ENCODE results near the gene CNTNAP2.

Gene CNTNAP2

DNA sequence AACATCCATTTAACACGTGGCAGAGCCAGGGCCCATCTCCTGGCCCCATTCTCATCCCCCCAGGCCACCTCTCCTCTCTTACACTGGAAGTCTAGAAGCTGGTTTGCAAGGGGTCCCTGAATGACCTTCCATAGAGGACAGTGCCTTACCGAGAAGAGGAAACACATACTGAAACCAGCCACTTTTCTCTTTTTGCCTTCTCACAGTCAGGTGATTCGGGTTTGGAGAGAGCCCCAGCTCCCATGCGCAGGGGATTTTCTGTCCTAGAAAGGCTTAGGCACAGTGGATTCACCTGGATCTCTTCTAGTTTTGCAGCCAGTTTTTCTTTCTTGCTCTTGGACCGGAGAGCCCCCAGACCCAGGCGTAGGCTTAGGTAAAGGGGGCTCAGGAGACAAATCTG is 2139.8 kb downstream of the CNTNAP2 start:
- Histone ChIP-seq H3K9me3 (ENCODE audit: control insufficient read depth in 2 of 2, low read length in 2 of 2) (peaks cover 0 to 3% of the 10 kb centered on the region in 2 donors), H3K4me3 (ENCODE audit: low read length in 2 of 2) (no peak overlapping the region), H3K9ac (ENCODE audit: low read depth in 1 of 2, low read length in 2 of 2) (no peak overlapping the region), H3K36me3 (ENCODE audit: control insufficient read depth in 2 of 2, insufficient read depth in 2 of 2, low read length in 2 of 2) (no peaks in the 10 kb centered on the region), H3K4me1 (ENCODE audit: control insufficient read depth in 2 of 2, insufficient read depth in 2 of 2, low read length in 2 of 2) (no peaks in the 10 kb centered on the region), H3K27me3 (ENCODE audit: control insufficient read depth in 2 of 2, insufficient read depth in 2 of 2, low read length in 2 of 2) (no peaks in the 10 kb centered on the region), H3K27ac (ENCODE audit: low read depth in 2 of 2, low read length in 2 of 2) (no peak overlapping the region)

DNA sequence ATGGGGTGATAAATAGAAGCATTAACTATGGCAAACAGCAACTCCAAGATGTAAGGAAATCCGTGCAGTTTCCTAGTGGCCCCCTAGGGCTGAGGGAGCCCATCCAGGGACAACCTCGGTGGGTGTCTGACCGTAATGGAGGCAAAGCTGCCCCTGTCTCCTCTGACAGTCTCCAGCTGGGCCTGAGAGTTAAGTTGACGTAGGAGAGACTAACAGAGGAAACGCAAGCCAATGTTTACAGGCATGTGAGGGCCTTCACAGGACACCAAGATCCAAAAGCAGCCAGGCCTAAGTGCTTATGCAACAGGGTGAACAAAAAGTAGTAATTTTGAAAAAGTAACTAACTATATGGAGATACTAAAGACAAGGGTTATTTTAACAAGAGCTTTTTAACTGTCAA is 2144.0 kb downstream of the CNTNAP2 start:
- Histone ChIP-seq H3K9ac (ENCODE audit: low read depth in 1 of 2, low read length in 2 of 2) (no peak overlapping the region), H3K36me3 (ENCODE audit: control insufficient read depth in 2 of 2, insufficient read depth in 2 of 2, low read length in 2 of 2) (no peaks in the 10 kb centered on the region), H3K4me1 (ENCODE audit: control insufficient read depth in 2 of 2, insufficient read depth in 2 of 2, low read length in 2 of 2) (peaks cover 0 to 4% of the 10 kb centered on the region in 2 donors), H3K4me3 (ENCODE audit: low read length in 2 of 2) (no peak overlapping the region), H3K9me3 (ENCODE audit: control insufficient read depth in 2 of 2, low read length in 2 of 2) (no peaks in the 10 kb centered on the region), H3K27me3 (ENCODE audit: control insufficient read depth in 2 of 2, insufficient read depth in 2 of 2, low read length in 2 of 2) (no peaks in the 10 kb centered on the region), H3K27ac (ENCODE audit: low read depth in 2 of 2, low read length in 2 of 2) (no peak overlapping the region)

- H3K27ac ChIP-seq (ENCODE audit: low read depth in 2 of 2, low read length in 2 of 2), result no peak overlapping the region
Observed at GRCh38 chr7:148261523-148261922, 2144.9 kb downstream of the CNTNAP2 start.

DNA sequence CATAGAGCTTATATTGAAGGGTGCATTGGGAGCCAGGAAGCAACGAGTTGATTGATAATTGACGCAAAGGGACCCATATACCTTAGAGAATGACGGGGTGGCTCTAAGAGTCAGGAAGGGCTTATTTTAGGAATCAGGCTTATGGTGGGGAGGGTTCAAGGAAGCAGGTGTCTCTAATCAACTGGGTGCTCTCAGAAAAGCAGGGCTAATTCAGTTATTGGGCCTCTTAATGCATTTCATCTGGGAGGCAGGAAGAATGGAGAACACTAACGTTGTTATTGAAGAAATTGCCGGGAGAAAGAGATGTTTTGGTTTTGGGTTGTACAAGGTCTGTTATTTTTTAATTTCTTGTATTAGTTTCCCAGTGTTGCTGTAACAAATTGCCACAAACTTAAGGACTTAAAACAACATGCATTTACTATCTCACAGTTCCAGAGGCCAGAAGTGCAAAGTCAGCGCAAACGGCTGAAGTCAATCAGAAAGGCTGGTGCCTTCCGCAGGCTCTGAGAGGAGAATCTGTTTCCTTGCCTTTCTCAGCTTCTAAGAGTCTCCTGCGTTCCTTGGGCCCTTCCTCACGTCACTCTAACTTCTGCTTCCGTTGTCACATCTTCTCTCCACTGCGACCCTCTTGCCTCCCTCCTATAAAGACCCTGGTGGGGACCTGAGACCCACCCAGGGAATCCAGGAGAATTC is 2145.5 kb downstream of the CNTNAP2 start:
- peaks cover 0 to 4% of the 10 kb centered on the region in 2 donors for H3K4me1 ChIP-seq (ENCODE audit: control insufficient read depth in 2 of 2, insufficient read depth in 2 of 2, low read length in 2 of 2)
- no peaks in the 10 kb centered on the region for H3K9me3 ChIP-seq (ENCODE audit: control insufficient read depth in 2 of 2, low read length in 2 of 2)
- H3K27me3 ChIP-seq (ENCODE audit: control insufficient read depth in 2 of 2, insufficient read depth in 2 of 2, low read length in 2 of 2), result no peaks in the 10 kb centered on the region
- no peak overlapping the region for H3K9ac ChIP-seq (ENCODE audit: low read depth in 1 of 2, low read length in 2 of 2)
- no peak overlapping the region for H3K27ac ChIP-seq (ENCODE audit: low read depth in 2 of 2, low read length in 2 of 2)
- no peak overlapping the region for H3K4me3 ChIP-seq (ENCODE audit: low read length in 2 of 2)
- H3K36me3 ChIP-seq (ENCODE audit: control insufficient read depth in 2 of 2, insufficient read depth in 2 of 2, low read length in 2 of 2), result no peaks in the 10 kb centered on the region

More at GRCh38 chr7:148261523-148261922, 2144.9 kb downstream of the CNTNAP2 start:
- H3K4me1 ChIP-seq (ENCODE audit: control insufficient read depth in 2 of 2, insufficient read depth in 2 of 2, low read length in 2 of 2), result peaks cover 0 to 4% of the 10 kb centered on the region in 2 donors
- H3K9me3 ChIP-seq (ENCODE audit: control insufficient read depth in 2 of 2, low read length in 2 of 2), result no peaks in the 10 kb centered on the region
- H3K27me3 ChIP-seq (ENCODE audit: control insufficient read depth in 2 of 2, insufficient read depth in 2 of 2, low read length in 2 of 2), result no peaks in the 10 kb centered on the region
- no peak overlapping the region for H3K9ac ChIP-seq (ENCODE audit: low read depth in 1 of 2, low read length in 2 of 2)
- no peaks in the 10 kb centered on the region for H3K36me3 ChIP-seq (ENCODE audit: control insufficient read depth in 2 of 2, insufficient read depth in 2 of 2, low read length in 2 of 2)
- no peak overlapping the region for H3K4me3 ChIP-seq (ENCODE audit: low read length in 2 of 2)

- H3K9ac ChIP-seq (ENCODE audit: low read depth in 1 of 2, low read length in 2 of 2), result peak overlapping the region in 1 of 2 donors; percentile 9
- H3K27me3 ChIP-seq (ENCODE audit: control insufficient read depth in 2 of 2, insufficient read depth in 2 of 2, low read length in 2 of 2), result no peaks in the 10 kb centered on the region
- H3K27ac ChIP-seq (ENCODE audit: low read depth in 2 of 2, low read length in 2 of 2), result no peak overlapping the region
- peak overlapping the region; percentile 49 to 67 for H3K4me3 ChIP-seq (ENCODE audit: low read length in 2 of 2)
- no peaks in the 10 kb centered on the region for H3K36me3 ChIP-seq (ENCODE audit: control insufficient read depth in 2 of 2, insufficient read depth in 2 of 2, low read length in 2 of 2)
- H3K9me3 ChIP-seq (ENCODE audit: control insufficient read depth in 2 of 2, low read length in 2 of 2), result no peaks in the 10 kb centered on the region
- peaks cover 0 to 4% of the 10 kb centered on the region in 2 donors for H3K4me1 ChIP-seq (ENCODE audit: control insufficient read depth in 2 of 2, insufficient read depth in 2 of 2, low read length in 2 of 2)
Observed at GRCh38 chr7:148262721-148263229, 2146.2 kb downstream of the CNTNAP2 start.

GRCh38 chr7:148264933-148265557 is 2148.4 kb downstream of the CNTNAP2 start:
- Histone ChIP-seq H3K9ac (ENCODE audit: low read depth in 1 of 2, low read length in 2 of 2) (no peak overlapping the region), H3K4me1 (ENCODE audit: control insufficient read depth in 2 of 2, insufficient read depth in 2 of 2, low read length in 2 of 2) (peaks cover 0 to 4% of the 10 kb centered on the region in 2 donors), H3K9me3 (ENCODE audit: control insufficient read depth in 2 of 2, low read length in 2 of 2) (no peaks in the 10 kb centered on the region), H3K36me3 (ENCODE audit: control insufficient read depth in 2 of 2, insufficient read depth in 2 of 2, low read length in 2 of 2) (no peaks in the 10 kb centered on the region), H3K27me3 (ENCODE audit: control insufficient read depth in 2 of 2, insufficient read depth in 2 of 2, low read length in 2 of 2) (no peaks in the 10 kb centered on the region), H3K4me3 (ENCODE audit: low read length in 2 of 2) (no peak overlapping the region), H3K27ac (ENCODE audit: low read depth in 2 of 2, low read length in 2 of 2) (no peak overlapping the region)

- Histone ChIP-seq H3K4me3 (ENCODE audit: low read length in 2 of 2) (no peak overlapping the region), H3K27ac (ENCODE audit: low read depth in 2 of 2, low read length in 2 of 2) (no peak overlapping the region)
Observed at GRCh38 chr7:148265896-148266295, 2149.3 kb downstream of the CNTNAP2 start.

DNA sequence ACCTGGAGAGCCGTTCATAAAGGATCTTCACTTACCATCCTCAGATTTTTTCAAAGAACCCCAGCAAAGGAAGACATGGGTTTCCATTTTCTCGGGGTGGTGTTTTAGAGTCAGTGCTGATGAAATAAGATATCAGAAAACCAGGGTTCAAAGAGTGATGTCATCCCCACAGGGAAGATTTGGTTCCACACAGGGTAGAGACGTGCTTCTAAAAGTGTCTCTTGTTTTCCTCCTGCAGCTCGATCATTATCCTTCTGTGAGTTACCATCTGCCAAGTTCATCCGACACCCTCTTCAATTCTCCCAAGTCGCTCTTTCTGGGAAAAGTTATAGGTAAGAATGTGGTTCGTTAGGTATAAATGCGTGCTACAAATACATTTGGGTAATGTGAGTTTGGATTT is 2150.2 kb downstream of the CNTNAP2 start:
- Histone ChIP-seq H3K9ac (ENCODE audit: low read depth in 1 of 2, low read length in 2 of 2) (no peak overlapping the region), H3K36me3 (ENCODE audit: control insufficient read depth in 2 of 2, insufficient read depth in 2 of 2, low read length in 2 of 2) (no peaks in the 10 kb centered on the region), H3K27ac (ENCODE audit: low read depth in 2 of 2, low read length in 2 of 2) (no peak overlapping the region), H3K4me1 (ENCODE audit: control insufficient read depth in 2 of 2, insufficient read depth in 2 of 2, low read length in 2 of 2) (peaks cover 0 to 4% of the 10 kb centered on the region in 2 donors), H3K27me3 (ENCODE audit: control insufficient read depth in 2 of 2, insufficient read depth in 2 of 2, low read length in 2 of 2) (peaks cover 0 to 6% of the 10 kb centered on the region in 2 donors), H3K4me3 (ENCODE audit: low read length in 2 of 2) (no peak overlapping the region), H3K9me3 (ENCODE audit: control insufficient read depth in 2 of 2, low read length in 2 of 2) (no peaks in the 10 kb centered on the region)

More at GRCh38 chr7:148265896-148266295, 2149.3 kb downstream of the CNTNAP2 start:
- no peaks in the 10 kb centered on the region for H3K36me3 ChIP-seq (ENCODE audit: control insufficient read depth in 2 of 2, insufficient read depth in 2 of 2, low read length in 2 of 2)
- no peak overlapping the region for H3K9ac ChIP-seq (ENCODE audit: low read depth in 1 of 2, low read length in 2 of 2)
- H3K4me1 ChIP-seq (ENCODE audit: control insufficient read depth in 2 of 2, insufficient read depth in 2 of 2, low read length in 2 of 2), result peaks cover 0 to 4% of the 10 kb centered on the region in 2 donors
- H3K9me3 ChIP-seq (ENCODE audit: control insufficient read depth in 2 of 2, low read length in 2 of 2), result no peaks in the 10 kb centered on the region
- H3K27me3 ChIP-seq (ENCODE audit: control insufficient read depth in 2 of 2, insufficient read depth in 2 of 2, low read length in 2 of 2), result peaks cover 0 to 6% of the 10 kb centered on the region in 2 donors

GRCh38 chr7:148270576-148270975 is 2154.0 kb downstream of the CNTNAP2 start:
- H3K9me3 ChIP-seq (ENCODE audit: control insufficient read depth in 2 of 2, low read length in 2 of 2), result no peaks in the 10 kb centered on the region
- H3K9ac ChIP-seq (ENCODE audit: low read depth in 1 of 2, low read length in 2 of 2), result no peak overlapping the region
- H3K4me3 ChIP-seq (ENCODE audit: low read length in 2 of 2), result no peak overlapping the region
- H3K27me3 ChIP-seq (ENCODE audit: control insufficient read depth in 2 of 2, insufficient read depth in 2 of 2, low read length in 2 of 2), result peaks cover 0 to 9% of the 10 kb centered on the region in 2 donors
- no peaks in the 10 kb centered on the region for H3K36me3 ChIP-seq (ENCODE audit: control insufficient read depth in 2 of 2, insufficient read depth in 2 of 2, low read length in 2 of 2)
- no peak overlapping the region for H3K27ac ChIP-seq (ENCODE audit: low read depth in 2 of 2, low read length in 2 of 2)
- H3K4me1 ChIP-seq (ENCODE audit: control insufficient read depth in 2 of 2, insufficient read depth in 2 of 2, low read length in 2 of 2), result no peaks in the 10 kb centered on the region

DNA sequence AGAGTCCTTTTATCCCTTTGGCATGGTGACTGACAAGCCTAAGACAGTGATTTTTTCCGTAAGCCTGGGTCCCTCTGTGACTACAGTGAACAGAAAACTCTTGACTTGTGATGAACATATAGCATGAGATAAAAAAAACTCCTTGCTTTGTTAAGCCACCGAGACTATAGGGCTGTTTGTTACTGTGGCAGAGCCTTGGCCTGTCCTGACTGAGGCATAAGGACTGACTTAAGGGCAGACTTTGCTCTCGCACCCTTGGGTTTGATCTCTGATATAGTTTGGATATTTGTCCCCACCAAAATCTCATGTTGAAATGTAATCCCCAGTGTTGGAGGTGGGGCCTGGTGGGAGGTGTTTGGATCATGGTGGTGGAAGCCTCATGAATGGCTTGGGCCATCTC is 2157.5 kb downstream of the CNTNAP2 start:
- H3K4me3 ChIP-seq (ENCODE audit: low read length in 2 of 2), result no peak overlapping the region
- no peaks in the 10 kb centered on the region for H3K36me3 ChIP-seq (ENCODE audit: control insufficient read depth in 2 of 2, insufficient read depth in 2 of 2, low read length in 2 of 2)
- no peaks in the 10 kb centered on the region for H3K9me3 ChIP-seq (ENCODE audit: control insufficient read depth in 2 of 2, low read length in 2 of 2)
- no peak overlapping the region for H3K9ac ChIP-seq (ENCODE audit: low read depth in 1 of 2, low read length in 2 of 2)
- peaks cover 0 to 9% of the 10 kb centered on the region in 2 donors for H3K27me3 ChIP-seq (ENCODE audit: control insufficient read depth in 2 of 2, insufficient read depth in 2 of 2, low read length in 2 of 2)
- no peak overlapping the region for H3K27ac ChIP-seq (ENCODE audit: low read depth in 2 of 2, low read length in 2 of 2)
- H3K4me1 ChIP-seq (ENCODE audit: control insufficient read depth in 2 of 2, insufficient read depth in 2 of 2, low read length in 2 of 2), result no peaks in the 10 kb centered on the region
